ENCODE measurements around the gene KSR2. TPM values are rescaled to one million over a fixed set of nuclear protein-coding genes. Genes with fewer than 3 reads are reported as not detected.

Gene KSR2
- total and polyA plus RNA-seq, 2 of the 13 experiments (the other 11 are each of a cell fraction or from before 2014, with no cell fraction given) = 0.02 TPM; not detected in 1

DNA sequence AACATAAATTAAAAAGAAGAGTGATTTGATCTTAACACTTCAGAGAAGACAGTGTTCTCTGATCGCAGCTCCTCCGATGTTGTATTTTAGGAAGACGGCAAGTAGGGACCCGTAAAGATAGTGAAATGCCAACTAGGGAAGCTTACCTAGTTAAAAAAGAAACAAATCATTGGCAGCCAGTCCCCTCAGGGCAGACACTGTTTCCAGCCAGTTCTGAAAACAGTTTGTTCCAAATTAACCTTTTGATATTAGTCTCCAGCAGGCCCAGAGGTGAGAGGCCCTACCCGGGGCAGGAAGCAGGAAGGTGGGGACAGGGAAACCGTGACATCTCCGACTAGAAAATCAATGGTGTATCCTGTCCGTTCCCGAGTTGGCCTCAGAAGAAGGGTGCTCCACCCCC, 56.0 kb downstream of the KSR2 start:
- Histone ChIP-seq H3K4me1 (ENCODE audit: insufficient read depth, low read length) (no peaks in the 10 kb centered on the region), H3K9ac (ENCODE audit: insufficient read depth, low read depth, low read length) (no peak overlapping the region), H3K9me3 (ENCODE audit: low read length) (peaks cover 4% of the 10 kb centered on the region; the same call in 1 of the 2 replicates), H3K4me3 (replicated peaks in 1 of 3; ENCODE audit: insufficient read depth in 1 of 3, low read depth in 2 of 3, low read length in 3 of 3) (no peak overlapping the region), H2AFZ (ENCODE audit: low read length) (no peak overlapping the region), H3K79me2 (ENCODE audit: insufficient read depth, low read length) (no peaks in the 10 kb centered on the region), H3K27me3 (ENCODE audit: control insufficient read depth in 1 of 2, insufficient read depth in 2 of 2, low read length in 2 of 2) (peaks cover 0 to 22% of the 10 kb centered on the region in 2 experiments; a peak in 3 of 5 replicates), H3K27ac (ENCODE audit: extremely low read length, insufficient read depth, low read length) (no peak overlapping the region), H4K20me1 (ENCODE audit: insufficient read depth, low read length) (no peaks in the 10 kb centered on the region), H3K36me3 (replicated peaks in 1 of 2; ENCODE audit: control insufficient read depth in 1 of 2, insufficient read depth in 2 of 2, low read length in 2 of 2) (no peaks in the 10 kb centered on the region), H3K4me2 (ENCODE audit: low read depth, low read length) (no peak overlapping the region)
- ATAC-seq = no peak
- ChIA-PET POLR2A (no interaction called here), CTCF (ENCODE audit: low intra/inter-chr PET ratio, low total read pairs) (no interaction called here)
- FAIRE-seq = no peak
- 35% methylated on average over 9 of the region's 9 CpGs for WGBS (ENCODE audit: low lambda C conversion rate)
- TF ChIP-seq ZNF225 (CRISPR knock-in tag; IDR thresholded peaks at IDR 0.05) (no peak), POLR2A (IDR thresholded peaks at IDR 0.05; ENCODE audit: insufficient read depth in 1 of 2, low read depth in 2 of 2, low read length in 2 of 2) (no peak), NFKBIZ (CRISPR knock-in tag; IDR thresholded peaks at IDR 0.05) (no peak), ZNF572 (CRISPR knock-in tag; IDR thresholded peaks at IDR 0.05) (no peak), ZNF350 (CRISPR knock-in tag; IDR thresholded peaks at IDR 0.05; ENCODE audit: borderline replicate concordance, low read depth) (no peak), ZNF530 (CRISPR knock-in tag; IDR thresholded peaks at IDR 0.05; ENCODE audit: low read depth) (no peak), TOPORS (CRISPR knock-in tag; IDR thresholded peaks at IDR 0.05) (no peak), ADNP (CRISPR knock-in tag; IDR thresholded peaks at IDR 0.05) (no peak), ZNF232 (CRISPR knock-in tag; IDR thresholded peaks at IDR 0.05; ENCODE audit: borderline replicate concordance) (no peak), SALL2 (CRISPR knock-in tag; IDR thresholded peaks at IDR 0.05) (no peak)
- TF ChIP-seq, protein P1, sequence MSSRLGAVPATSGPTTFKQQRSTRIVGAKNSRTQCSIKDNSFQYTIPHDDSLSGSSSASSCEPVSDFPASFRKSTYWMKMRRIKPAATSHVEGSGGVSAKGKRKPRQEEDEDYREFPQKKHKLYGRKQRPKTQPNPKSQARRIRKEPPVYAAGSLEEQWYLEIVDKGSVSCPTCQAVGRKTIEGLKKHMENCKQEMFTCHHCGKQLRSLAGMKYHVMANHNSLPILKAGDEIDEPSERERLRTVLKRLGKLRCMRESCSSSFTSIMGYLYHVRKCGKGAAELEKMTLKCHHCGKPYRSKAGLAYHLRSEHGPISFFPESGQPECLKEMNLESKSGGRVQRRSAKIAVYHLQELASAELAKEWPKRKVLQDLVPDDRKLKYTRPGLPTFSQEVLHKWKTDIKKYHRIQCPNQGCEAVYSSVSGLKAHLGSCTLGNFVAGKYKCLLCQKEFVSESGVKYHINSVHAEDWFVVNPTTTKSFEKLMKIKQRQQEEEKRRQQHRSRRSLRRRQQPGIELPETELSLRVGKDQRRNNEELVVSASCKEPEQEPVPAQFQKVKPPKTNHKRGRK (CRISPR knock-in tag; IDR thresholded peaks at IDR 0.05) = no peak
- BruUV-seq (replicated peaks) = no TSS peak
- in situ Hi-C loops (cut with HindIII; ENCODE audit: extremely low pct_ligation_motif_present, low pct_unique_long_range_greater_than_20kb) (no loop called here), intact Hi-C loops (cut with micrococcal nuclease; ENCODE audit: unreplicated experiment) (no loop called here)
- DNase-seq (ENCODE audit: low spot score) = no peak

Data from HepG2 (cell line).